ENCODE results near the gene ACAP1.

Gene ACAP1, protein sequence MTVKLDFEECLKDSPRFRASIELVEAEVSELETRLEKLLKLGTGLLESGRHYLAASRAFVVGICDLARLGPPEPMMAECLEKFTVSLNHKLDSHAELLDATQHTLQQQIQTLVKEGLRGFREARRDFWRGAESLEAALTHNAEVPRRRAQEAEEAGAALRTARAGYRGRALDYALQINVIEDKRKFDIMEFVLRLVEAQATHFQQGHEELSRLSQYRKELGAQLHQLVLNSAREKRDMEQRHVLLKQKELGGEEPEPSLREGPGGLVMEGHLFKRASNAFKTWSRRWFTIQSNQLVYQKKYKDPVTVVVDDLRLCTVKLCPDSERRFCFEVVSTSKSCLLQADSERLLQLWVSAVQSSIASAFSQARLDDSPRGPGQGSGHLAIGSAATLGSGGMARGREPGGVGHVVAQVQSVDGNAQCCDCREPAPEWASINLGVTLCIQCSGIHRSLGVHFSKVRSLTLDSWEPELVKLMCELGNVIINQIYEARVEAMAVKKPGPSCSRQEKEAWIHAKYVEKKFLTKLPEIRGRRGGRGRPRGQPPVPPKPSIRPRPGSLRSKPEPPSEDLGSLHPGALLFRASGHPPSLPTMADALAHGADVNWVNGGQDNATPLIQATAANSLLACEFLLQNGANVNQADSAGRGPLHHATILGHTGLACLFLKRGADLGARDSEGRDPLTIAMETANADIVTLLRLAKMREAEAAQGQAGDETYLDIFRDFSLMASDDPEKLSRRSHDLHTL

GRCh38 chr17:7336240-7337175 is at the start of gene ACAP1:
Gene ACAP1, plus strand, starts transcription at chr17:7336529. Its CDS starts 206 bp downstream, at chr17:7336735.
- no peak for DNase-seq

GRCh38 chr17:7289256-7290032 is 46.9 kb upstream of the ACAP1 start:
- DNase-seq: no peak

DNA sequence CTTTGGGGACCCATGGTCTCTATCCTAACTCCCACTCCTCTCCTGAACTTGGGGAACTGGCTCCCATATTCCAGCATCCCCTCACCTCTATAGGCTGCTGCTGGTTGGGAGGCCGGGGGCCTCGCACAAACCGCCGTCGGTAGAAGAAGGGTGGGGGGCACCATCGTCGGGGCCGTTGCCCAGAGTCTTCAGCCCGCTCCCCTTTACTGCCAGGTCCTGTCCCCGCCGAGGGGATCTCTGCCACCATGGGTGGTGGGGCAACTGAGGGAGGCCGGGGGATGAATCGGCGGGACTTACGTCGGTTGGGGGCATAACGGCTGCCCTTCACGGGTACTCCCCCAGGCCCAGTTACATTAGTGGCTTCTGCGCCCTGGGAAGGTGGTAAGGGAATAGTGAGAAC is 46.2 kb upstream of the ACAP1 start:
- DNase-seq: no peak

- DNase-seq: no peak
Measured at GRCh38 chr17:7290685-7291084, 45.6 kb upstream of the ACAP1 start.

DNA sequence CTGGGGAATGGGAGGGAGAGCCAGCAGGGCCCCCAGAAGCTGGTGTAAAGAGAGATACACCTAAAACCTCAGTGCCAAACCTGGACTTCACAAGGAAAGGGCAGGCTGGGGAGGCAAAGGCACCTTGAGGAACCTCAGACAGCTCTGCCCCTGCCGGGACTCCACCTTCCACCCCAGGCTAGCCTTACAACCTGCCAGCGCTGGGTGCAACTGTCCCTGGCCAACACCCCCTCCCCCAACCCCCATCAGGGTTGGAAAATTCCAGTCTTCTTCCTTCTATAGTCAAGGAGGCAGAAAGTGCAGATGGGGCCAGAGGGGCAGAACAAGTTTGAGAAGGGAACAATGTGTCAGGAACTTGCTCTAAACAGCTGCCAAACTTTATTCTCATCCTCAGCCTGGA is 44.1 kb upstream of the ACAP1 start:
- DNase-seq: no peak

DNA sequence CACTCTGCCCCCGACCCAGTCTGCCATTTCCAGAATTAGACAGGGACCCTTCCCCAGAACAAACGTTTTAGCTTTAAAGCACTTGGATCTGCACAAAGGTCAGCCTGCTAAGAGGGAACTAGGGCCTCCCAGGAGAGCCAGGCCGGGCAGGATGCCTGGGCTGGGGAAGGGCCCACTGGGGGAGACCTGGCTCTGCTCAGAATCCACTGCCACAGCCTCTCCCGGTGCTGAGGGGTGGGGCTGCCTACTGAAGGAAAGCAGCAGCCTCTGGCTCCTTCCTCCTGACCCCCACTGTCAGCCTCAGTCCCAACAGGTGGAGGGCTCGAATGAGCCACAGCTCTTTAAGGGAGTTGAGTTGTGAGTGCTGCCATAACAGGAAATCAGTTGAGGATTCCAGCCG is 43.6 kb upstream of the ACAP1 start:
- no peak for DNase-seq

DNA sequence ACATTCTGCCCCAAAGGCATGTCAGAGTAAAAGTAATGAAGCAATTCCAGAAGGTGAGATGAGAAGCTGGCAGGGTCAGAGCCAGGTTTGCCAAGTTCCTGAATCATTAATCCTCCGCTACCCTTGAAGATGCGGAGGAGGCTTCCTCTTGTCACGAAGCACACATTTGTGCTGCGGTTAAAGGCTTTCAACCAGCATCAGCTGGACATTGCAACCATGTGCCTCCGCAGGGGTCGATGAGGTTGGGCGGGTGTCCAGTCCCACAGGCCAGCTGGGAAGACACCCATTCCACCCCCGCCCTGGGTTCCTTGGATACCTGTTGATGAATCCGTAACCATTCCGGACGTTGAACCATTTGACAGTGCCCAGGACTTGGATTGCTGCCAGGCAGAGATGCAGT is 43.2 kb upstream of the ACAP1 start:
- DNase-seq: no peak

- no peak for DNase-seq
Measured at GRCh38 chr17:7293816-7294613, 42.3 kb upstream of the ACAP1 start.

GRCh38 chr17:7294614-7295153 is 41.6 kb upstream of the ACAP1 start, which contains the start of gene YBX2:
Gene YBX2, minus strand, starts transcription at chr17:7294639. Its CDS starts 139 bp downstream, at chr17:7294500.
- peak; percentile 56 for DNase-seq

DNA sequence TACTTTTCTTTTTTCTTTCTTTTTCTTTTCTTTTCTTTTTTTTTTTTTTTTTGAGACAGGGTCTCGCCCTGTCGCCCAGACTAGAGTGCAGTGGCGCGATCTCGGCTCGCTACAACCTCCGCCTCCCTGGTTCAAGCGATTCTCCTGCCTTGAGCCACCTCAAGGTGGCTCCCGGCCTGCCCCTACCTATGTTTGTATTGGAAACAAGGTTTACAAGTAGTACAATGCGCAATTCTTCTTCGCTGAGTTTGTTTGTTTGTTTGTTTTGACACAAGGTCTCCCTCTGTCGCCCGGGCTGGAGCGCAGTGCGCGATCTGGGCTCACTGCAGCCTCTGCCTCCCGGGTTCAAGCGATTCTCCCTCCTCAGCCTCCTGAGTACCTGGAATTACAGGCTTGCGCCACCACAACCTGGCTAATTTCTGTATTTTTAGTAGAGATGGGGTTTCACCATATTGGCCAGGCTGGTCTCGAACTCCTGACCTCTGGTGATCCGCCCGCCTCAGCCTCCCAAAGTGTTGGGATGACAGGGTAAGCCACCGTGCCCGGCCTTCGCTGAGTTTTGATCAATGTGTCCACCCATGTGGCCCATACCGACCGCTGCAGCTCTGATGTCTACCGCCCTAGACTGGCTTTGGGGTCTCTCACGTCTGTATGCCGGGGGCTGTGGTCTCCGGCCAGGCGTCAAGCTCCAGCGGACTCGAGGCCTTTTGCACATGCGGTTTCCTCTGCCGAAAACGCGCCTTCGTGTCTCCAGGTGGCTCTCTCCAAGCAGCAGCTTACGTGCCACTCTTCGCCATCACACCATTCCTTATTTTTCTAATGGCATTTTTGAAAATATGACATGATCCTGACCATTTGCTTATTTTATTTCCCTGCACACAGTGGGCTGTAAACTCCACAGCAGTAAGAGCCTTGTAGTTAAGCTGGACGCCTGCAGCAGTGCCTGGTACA is 40.8 kb upstream of the ACAP1 start:
- DNase-seq: no peak

- peak; percentile 69 for DNase-seq
Measured at GRCh38 chr17:7296189-7296861, 40.0 kb upstream of the ACAP1 start.

- no peak for DNase-seq
Measured at GRCh38 chr17:7304179-7304578, 32.1 kb upstream of the ACAP1 start.

DNA sequence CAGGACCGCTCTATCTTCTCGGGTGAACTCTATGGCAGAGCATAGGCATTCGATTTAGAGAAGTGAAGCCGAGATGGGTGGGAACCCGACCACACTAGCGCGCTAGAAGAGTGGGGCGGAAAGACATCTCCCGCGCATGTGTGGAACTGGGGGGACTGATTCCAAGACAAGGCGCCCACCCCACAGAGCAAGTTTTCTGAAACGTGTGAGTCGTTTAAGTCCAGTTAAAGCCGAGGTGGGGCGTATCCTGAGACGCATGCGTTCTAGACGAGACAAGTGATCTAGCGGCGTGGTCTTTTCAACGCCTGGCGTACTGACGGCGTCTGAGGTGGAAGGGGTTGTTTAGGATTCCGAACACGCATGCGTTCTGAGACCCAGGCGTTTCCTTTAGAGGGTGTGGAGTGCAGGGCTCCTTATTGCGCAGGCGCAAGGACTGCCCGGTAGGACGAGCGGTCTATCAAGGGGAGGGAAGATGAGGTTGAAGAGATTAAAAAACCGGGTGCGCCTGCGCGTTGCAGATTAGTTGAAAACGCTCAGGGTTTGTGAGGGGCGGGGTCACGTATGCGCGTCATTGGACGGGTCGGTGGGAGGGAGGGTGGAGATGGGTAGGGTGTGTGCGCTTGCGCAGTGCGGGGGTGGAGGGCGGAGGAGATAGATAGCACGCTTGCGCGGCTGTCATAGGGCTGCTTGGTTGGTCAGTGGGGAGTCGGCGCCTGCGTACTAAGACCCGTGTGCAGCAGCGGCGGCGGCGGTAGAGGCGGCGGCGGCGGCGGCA is 29.2 kb upstream of the ACAP1 start, which contains the start of gene EIF5A:
Gene EIF5A, plus strand, starts transcription at position 718 of the 775 bp plus-strand sequence. CDS start 2,008 bp downstream, outside the sequence.
- peak; percentile 100 for DNase-seq

DNA sequence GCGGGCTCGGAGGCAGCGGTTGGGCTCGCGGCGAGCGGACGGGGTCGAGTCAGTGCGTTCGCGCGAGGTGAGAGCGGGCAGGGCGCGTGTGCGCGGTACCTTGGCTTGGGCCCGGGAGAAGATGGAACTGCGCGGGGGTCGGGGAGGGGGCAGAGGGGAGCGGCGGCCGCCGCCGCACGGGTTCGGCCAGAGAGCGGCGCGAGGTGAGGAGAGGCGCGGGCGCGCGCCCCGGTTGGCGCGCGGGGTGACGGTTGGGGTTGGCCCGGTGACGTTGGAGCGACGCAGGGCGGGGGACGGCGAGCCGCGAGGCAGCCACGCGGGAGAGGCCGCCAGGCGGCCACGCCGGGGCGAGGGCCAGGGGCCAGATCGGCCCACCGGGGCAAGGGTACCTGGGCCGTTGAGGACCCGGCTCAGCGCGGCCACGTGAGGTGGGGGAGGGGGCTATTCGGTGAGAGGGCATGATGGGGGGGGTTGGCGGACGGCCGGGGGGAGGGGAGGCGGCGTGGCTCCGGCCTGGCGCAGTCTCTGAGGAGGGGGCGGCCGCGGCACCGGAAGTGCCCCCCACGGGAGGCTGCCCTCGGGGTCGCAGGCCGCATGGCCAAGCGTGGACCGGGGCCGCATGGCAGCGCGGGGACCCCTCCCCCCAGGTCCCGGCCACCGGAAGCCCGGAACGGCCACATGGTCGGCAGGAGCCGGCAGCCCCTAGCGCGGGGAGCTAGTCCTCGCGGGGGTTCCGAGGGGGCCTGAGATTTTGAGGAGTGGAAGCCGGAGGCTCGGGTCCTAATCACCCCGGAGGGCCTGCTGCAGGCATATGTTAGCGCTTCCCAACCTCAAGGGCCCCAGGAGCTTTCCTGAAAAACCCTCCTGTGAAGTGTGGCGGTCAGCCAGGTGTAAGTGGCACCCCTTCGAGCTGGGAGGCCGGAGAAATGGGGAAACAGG is 28.4 kb upstream of the ACAP1 start:
- DNase-seq: peak; percentile 60

DNA sequence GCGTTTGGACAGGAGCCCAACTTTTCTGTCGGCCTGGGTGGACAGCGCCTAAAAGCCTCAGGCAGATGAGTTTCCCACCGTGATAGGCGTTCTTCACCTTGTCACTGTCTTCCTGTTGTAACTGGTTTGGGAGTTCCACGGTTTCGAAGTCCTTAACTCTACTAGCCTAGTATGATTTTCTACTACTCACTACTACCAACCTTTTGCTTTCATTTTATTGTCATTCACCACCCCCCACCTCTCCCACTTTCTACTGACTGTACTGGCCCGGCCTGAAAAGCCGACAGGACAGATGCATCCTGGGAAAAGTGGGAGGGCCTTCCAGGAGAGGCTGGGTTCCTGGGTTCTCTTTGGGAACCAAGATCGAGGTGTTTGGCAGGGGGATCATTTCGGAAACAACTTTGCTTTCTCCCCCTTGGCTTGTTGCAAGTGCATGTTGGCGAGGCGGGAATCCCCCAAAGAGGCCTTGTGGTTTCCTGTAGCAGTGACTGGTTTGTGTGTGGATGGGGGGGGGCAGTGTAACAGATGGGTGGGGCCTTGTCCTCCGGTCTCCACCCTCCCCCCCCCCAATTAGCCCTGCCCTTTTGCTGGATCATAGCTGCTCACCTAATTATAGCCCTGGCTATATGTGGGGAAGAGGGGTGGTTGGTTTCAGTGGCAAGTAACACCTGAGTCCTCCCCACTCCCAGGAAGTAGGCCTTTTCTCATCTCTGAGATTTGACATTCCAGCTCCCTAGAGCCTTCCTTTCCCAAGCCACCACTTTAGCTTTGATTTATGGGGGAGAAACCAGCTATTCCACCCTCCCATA is 27.5 kb upstream of the ACAP1 start:
- peak; percentile 46 for DNase-seq

DNA sequence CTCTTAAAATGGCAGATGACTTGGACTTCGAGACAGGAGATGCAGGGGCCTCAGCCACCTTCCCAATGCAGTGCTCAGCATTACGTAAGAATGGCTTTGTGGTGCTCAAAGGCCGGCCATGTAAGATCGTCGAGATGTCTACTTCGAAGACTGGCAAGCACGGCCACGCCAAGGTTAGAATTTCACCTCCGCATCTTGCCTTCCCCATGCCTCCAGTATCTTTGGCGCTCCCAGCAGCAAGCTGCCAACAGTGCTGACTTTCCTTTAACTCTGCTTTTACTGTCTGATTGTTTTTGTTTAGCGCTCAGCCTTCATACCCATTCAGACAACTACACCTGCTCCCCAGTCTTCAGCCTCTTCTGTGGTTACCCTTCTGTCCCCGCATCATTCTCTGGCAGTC is 26.7 kb upstream of the ACAP1 start:
- DNase-seq: no peak
